HT1080 (cell line): ENCODE results near the gene NRDC. TPM values are rescaled to one million over a fixed set of nuclear protein-coding genes. Genes with fewer than 3 reads are reported as not detected.

Experiments
- small RNA-seq: library from RNA; depleted of rRNA; stranded (forward); fragments of <200 nt; gene quantifications from one replicate; pipeline ENCODE3, GENCODE V24; 2014
- total RNA-seq: library from RNA; depleted of rRNA; stranded (reverse); fragments of >200 nt; shearing (Covaris generic); gene quantifications from 2 replicates; pipeline ENCODE4 v1.2.3, GENCODE V29; 2014; rRNA removed

NRDC gene
- total RNA-seq, 1 experiment from 2014 or later = 57.0 TPM

Small RNA genes lying within 50 kb of the gene (small RNA-seq; reads per million reads assigned to genes)
- not detected for gene AL050343.2

Other genes with a start within 250 kb of the NRDC start
- gene RAB3B, start 112.0 kb upstream of the NRDC start, total RNA-seq = 20.5 and 23.3 TPM in 2 replicates
- 15.4 and 16.2 TPM in 2 replicates for gene KTI12, start 155.1 kb upstream of the NRDC start, total RNA-seq
- 68.9 and 76.2 TPM in 2 replicates for gene TXNDC12, start 176.5 kb upstream of the NRDC start, total RNA-seq
- gene BTF3L4, start 177.6 kb upstream of the NRDC start, total RNA-seq = 46.4 and 50.8 TPM in 2 replicates